Airway epithelial cell (primary cell): ENCODE measurements around the gene GABRQ. TPM values are rescaled to one million over a fixed set of nuclear protein-coding genes. Genes with fewer than 3 reads are reported as not detected.

Experiments used
- total RNA-seq: library from RNA; depleted of rRNA; stranded (reverse); fragments of >200 nt; gene quantifications from 2 replicates; pipeline ENCODE4 v1.2.3, GENCODE V29; 2015

The GABRQ gene
- total RNA-seq = under 0.01 TPM in 2 replicates

DNA sequence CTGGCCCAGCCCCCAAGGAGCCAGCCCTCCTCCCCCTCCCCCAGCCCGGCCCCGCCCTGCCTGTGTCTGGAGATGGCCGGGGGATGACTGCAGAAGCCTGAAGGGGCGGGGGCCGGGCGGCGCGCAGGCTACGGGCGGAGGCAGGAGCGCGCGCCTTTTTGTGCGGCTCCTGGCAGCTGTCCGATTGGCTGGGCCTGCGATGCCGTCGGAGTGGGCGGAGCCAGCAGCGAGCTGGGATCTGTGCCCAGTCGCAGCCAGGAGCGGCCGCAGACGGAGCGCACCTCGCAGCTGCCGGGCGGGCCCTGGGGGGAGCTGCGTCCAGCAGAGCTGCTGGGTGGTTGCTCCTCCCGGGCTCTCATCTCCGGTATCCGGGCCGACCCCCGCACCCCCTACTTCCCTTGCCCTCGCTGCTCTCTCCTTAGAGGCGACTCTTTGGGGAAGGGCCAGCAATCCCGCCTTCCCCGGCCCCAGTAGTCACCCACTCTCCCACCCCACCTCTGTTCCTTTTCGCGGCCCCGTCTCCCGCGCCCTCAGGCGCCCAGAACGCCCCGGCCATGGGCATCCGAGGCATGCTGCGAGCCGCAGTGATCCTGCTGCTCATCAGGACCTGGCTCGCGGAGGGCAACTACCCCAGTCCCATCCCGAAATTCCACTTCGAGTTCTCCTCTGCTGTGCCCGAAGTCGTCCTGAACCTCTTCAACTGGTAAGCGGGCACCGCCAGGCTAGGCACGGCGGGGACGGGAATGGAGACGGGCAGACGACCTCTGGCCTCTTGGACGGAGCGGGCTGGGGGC lies at the start of gene GABRQ:
Gene GABRQ (plus strand): TSS at position 247 of the 794 bp plus-strand sequence. CDS start 308 bp downstream, at position 555.

GRCh38 chrX:152697952-152698931 lies 60.5 kb downstream of the GABRQ start, which contains the start of gene MAGEA3:
TSS of gene MAGEA3 (plus strand) at chrX:152698794. CDS start at chrX:152700833, 2,039 bp downstream.

Other genes starting within 250 kb of the GABRQ start
- gene GABRA3, start 186.6 kb upstream of the GABRQ start, total RNA-seq = not detected in 2 replicates
- gene MAGEA3, start 60.9 kb downstream of the GABRQ start, total RNA-seq = not detected in 2 replicates
- gene CSAG2, start 71.4 kb downstream of the GABRQ start, total RNA-seq = not detected in 2 replicates
- not detected in 2 replicates for gene MAGEA2B, start 76.7 kb downstream of the GABRQ start, total RNA-seq
- not detected in 2 replicates for gene CSAG1, start 95.8 kb downstream of the GABRQ start, total RNA-seq
- gene MAGEA12, start 95.9 kb downstream of the GABRQ start, total RNA-seq = not detected in 2 replicates
- not detected in 2 replicates for gene MAGEA2, start 115.9 kb downstream of the GABRQ start, total RNA-seq
- not detected in 2 replicates for gene CSAG3, start 121.3 kb downstream of the GABRQ start, total RNA-seq
- not detected in 2 replicates for gene MAGEA6, start 131.8 kb downstream of the GABRQ start, total RNA-seq
- gene CETN2, start 192.9 kb downstream of the GABRQ start, total RNA-seq = 40.4 and 55.6 TPM in 2 replicates
- gene NSDHL, start 193.2 kb downstream of the GABRQ start, total RNA-seq = 45.0 and 52.3 TPM in 2 replicates